Heart right ventricle (tissue), 16 donors: ENCODE results near the gene SUV39H1. TPM values are rescaled to one million over a fixed set of nuclear protein-coding genes. Genes with fewer than 3 reads are reported as not detected.
"Not testable (repeated sequence)": the region's sequence is repeated elsewhere in the genome, so short reads cannot be mapped to it uniquely, and the experiment has no call there.

Source experiments
- ATAC-seq, 8 donors: fragments of 200-7000 bp; cut with Tn5 transposase; one replicate each; pipeline ENCODE4 v1.9.1; 2020; ENCODE audit warnings: mild to moderate bottlenecking in 8 of 8, moderate library complexity in 8 of 8, moderate number of reproducible peaks in 1 of 8
- DNase-seq, 2 donors: peaks; one replicate each; pipeline ENCODE4 v3.0.0-alpha.2; 2020
- H3K27ac ChIP-seq, 10 donors: fragments of 200-600 bp; sonication (generic) in 2 of 10; one replicate each; pipeline versions ENCODE4 v1.5.0 to v1.8.0; 2020 to 2022; ENCODE audit warnings: mild to moderate bottlenecking in 3 of 10
- H3K27me3 ChIP-seq, 7 donors: fragments of 200-600 bp; one replicate each; pipeline ENCODE4 v1.8.0; 2021 to 2022; ENCODE audit warnings: mild to moderate bottlenecking in 2 of 7
- H3K36me3 ChIP-seq, 9 donors: fragments of 200-600 bp; sonication (generic) in 1 of 9; one replicate each; pipeline versions ENCODE4 v1.5.0 to v1.8.0; 2020 to 2022; ENCODE audit warnings: mild to moderate bottlenecking in 2 of 9
- H3K4me1 ChIP-seq, 9 donors: fragments of 200-600 bp; sonication (generic) in 1 of 9; one replicate each; pipeline versions ENCODE4 v1.5.0 to v1.8.0; 2020 to 2022; ENCODE audit warnings: mild to moderate bottlenecking in 4 of 9
- H3K4me3 ChIP-seq, 10 donors: fragments of 200-600 bp; sonication (generic) in 2 of 10; one replicate each; pipeline versions ENCODE4 v1.5.0 to v1.8.0; 2020 to 2022; ENCODE audit warnings: mild to moderate bottlenecking in 7 of 10, moderate library complexity in 2 of 10
- H3K9me3 ChIP-seq, 11 donors: fragments of 200-600 bp in 10 of 11; sonication (generic) in 2 of 11; one replicate each; pipeline versions ENCODE4 v1.5.0 to v1.8.0; 2013 to 2022; ENCODE audit warnings: mild to moderate bottlenecking in 2 of 11, control low read depth in 1 of 11, moderate library complexity in 1 of 11
- CTCF ChIP-seq, 9 donors: fragments of 200-600 bp; sonication (generic) in 2 of 9; IDR thresholded peaks; one replicate each; pipeline versions ENCODE4 v1.5.0 to v1.8.0; 2021 to 2022; ENCODE audit warnings: antibody characterized with exemption in 9 of 9, mild to moderate bottlenecking in 5 of 9, moderate library complexity in 1 of 9
- WGBS, 2 donors: extraction: QIAGEN DNeasy Blood & Tissue Kit; methylation state at CpG; one replicate each; pipeline ENCODE4 v1.1.7; 2013; ENCODE audit warnings: inconsistent platforms in 1 of 2; 5-methylcytosine and 5-hydroxymethylcytosine counted together
- intact Hi-C, 10 donors: fragments of 100-400 bp; cut with DNase I; formaldehyde crosslinking; loops; one replicate each; pipeline versions ENCODE4 v1.11.1 to v1.14.2; 2022
- long read RNA-seq, 3 donors: library from polyadenylated mRNA; unstranded; transcript quantifications; one replicate each; pipeline ENCODE4 v2.0.0, GENCODE V29; 2020 to 2021
- polyA plus RNA-seq, 2 donors: library from polyadenylated mRNA; stranded (reverse); fragments of 200-250 nt; gene quantifications; one replicate each; pipeline ENCODE4 v1.2.3, GENCODE V29; 2013
- total RNA-seq, 10 donors: library from RNA; stranded (reverse); fragmentation: NEBNext Ultra II Directional in 3 of 10; extraction: Animal tissue kit (Norgen Biotek cat#: 25700) in 3 of 10; gene quantifications; one replicate each; pipeline versions ENCODE4 v1.2.1 to v1.2.4, GENCODE V29; 2021 to 2023
- donor health status: Arrhythmogenic right ventricular cardiomyopathy.
- donor health status: ischemic (EF 13 %, LVEDD 7.1; RV severe dilation, severe dysfunction).
- donor health status: healthy with polysubstance abuse.
- donor health status: DM: no; HTN: yes; CAD: no.
- donor health status: DM: no; HTN: no; CAD: no.
- donor health status: ischemic (EF 25% LVEDD 6.9; RV normal size, moderate dysfunction).
- donor health status: ischemic (EF 25% LVEDD 5.7; RV mildly dilated, moderate dysfunction).
- donor health status: healthy.
- donor health status: DM: yes; HTN: yes; CAD: no.
- donor health status: Ischemic cardiomyopathy.
- donor health status: ischemic (EF 35%, LVEDD 5.7; RV mildly dilated, moderate dysfunction).
- donor health status: nonischemic (EF 11% LVEDD 7.7; RV severe dilation, severe dysfunction).
- donor health status: DM: yes; HTN: yes; CAD: no.
- donor health status: PGD.
- donor health status: ischemic (EF 29% LVEDD 5.4; RV normal size, mild dysfunction).
- donor health status: nonischemic (EF 23%, LVEDD 6.1; RV moderate dilation, normal function).

SUV39H1 gene
- total RNA-seq: 1 to 10 TPM; 2.2 to 5.6 (median 3.1) TPM
- polyA plus RNA-seq: 1 to 10 TPM; 1.4 to 4.6 TPM
- long read RNA-seq, donor 1, partial matches to known transcripts: 2 of 3 reads
- long read RNA-seq, donor 1, other reads (novel, unspliced or antisense): 0 of 3 reads
- long read RNA-seq, donor 2, partial matches to known transcripts: 4 of 7 reads
- long read RNA-seq, donor 2, other reads (novel, unspliced or antisense): 0 of 7 reads
- long read RNA-seq, donor 3, partial matches to known transcripts: 11 of 12 reads
- long read RNA-seq, donor 3, other reads (novel, unspliced or antisense): 0 of 12 reads

- peaks cover 0 to 17% (median 4%) of the 10 kb centered on the region in 9 donors for H3K4me1 ChIP-seq
- intact Hi-C loops: loop anchor here in 5 of 10 donors (2.0 to 10.0 kb wide), 5 partner anchors 41 to 108 kb away; partner anchors contain the start of gene HDAC6 (in 3 of the 5)
- DNase-seq (peak; percentile 86 to 88), ATAC-seq (peak; percentile 96 to 99 (median 98))
- 0% methylated on average over 48 to 64 of the region's 66 CpGs for WGBS, 2 donors
- peaks cover 0 to 10% (median 0%) of the 10 kb centered on the region in 7 donors for H3K27me3 ChIP-seq
- no peak for TF ChIP-seq CTCF (IDR thresholded peaks at IDR 0.05)
- H3K27ac ChIP-seq: peak within 1 kb of the TSS; percentile 56 to 92 (median 86)
- peak within 1 kb of the TSS; percentile 38 to 67 (median 62) for H3K4me3 ChIP-seq
- H3K9me3 ChIP-seq: no peaks in the 10 kb centered on the region
- peaks cover 0 to 20% (median 0%) of the 10 kb centered on the region in 9 donors for H3K36me3 ChIP-seq
Observed at GRCh38 chrX:48696301-48696908, at the start of gene SUV39H1. Gene SUV39H1, plus strand, starts transcription at chrX:48696734. Its CDS starts 51 bp downstream, at chrX:48696785.

GRCh38 chrX:48648336-48648751 is 48.2 kb upstream of the SUV39H1 start:
- peaks cover 0 to 5% (median 0%) of the 10 kb centered on the region in 9 donors for H3K4me1 ChIP-seq
- no peaks in the 10 kb centered on the region for H3K36me3 ChIP-seq
- peaks cover 0 to 7% (median 0%) of the 10 kb centered on the region in 7 donors for H3K27me3 ChIP-seq
- ATAC-seq (peak in 7 of 8 donors; percentile 43 to 80 (median 74)), DNase-seq (peak; percentile 10 to 25)
- H3K9me3 ChIP-seq: no peaks in the 10 kb centered on the region
- intact Hi-C loops: loop anchor here in 3 of 10 donors (5.0 to 10.0 kb wide), 3 partner anchors 246 to 299 kb away; partner anchors contain the start of genes PIM2 (in 2 of the 3), SLC35A2 (in 2 of the 3), PQBP1 (in 1 of the 3) and TIMM17B (in 1 of the 3)
- 8% methylated on average over 6 of the region's 6 CpGs for WGBS, 2 donors
- H3K27ac ChIP-seq: peak overlapping the region in 2 of 10 donors; percentile 21 to 47
- no peak overlapping the region for H3K4me3 ChIP-seq
- peak in 7 of 9 donors; percentile 23 to 57 (median 50) for TF ChIP-seq CTCF (IDR thresholded peaks at IDR 0.05)

- H3K9me3 ChIP-seq: no peaks in the 10 kb centered on the region
- intact Hi-C loops: loop anchor here in 3 of 10 donors (5.0 to 10.0 kb wide), 3 partner anchors 246 to 298 kb away; partner anchors contain the start of genes PIM2 (in 2 of the 3), SLC35A2 (in 2 of the 3), PQBP1 (in 1 of the 3) and TIMM17B (in 1 of the 3)
- ATAC-seq: no peak
- no peak overlapping the region for H3K4me3 ChIP-seq
- H3K36me3 ChIP-seq: no peaks in the 10 kb centered on the region
- TF ChIP-seq CTCF (IDR thresholded peaks at IDR 0.05): no peak
- H3K27ac ChIP-seq: no peak overlapping the region
- WGBS, 2 donors: 85 to 89% methylated on average over 3 of the region's 3 CpGs
- H3K27me3 ChIP-seq: peaks cover 0 to 12% (median 0%) of the 10 kb centered on the region in 7 donors
- H3K4me1 ChIP-seq: peaks cover 0 to 5% (median 0%) of the 10 kb centered on the region in 9 donors
- no peak for DNase-seq
Observed at GRCh38 chrX:48649102-48649501, 47.4 kb upstream of the SUV39H1 start.

- DNase-seq, H3K36me3 ChIP-seq, H3K4me1 ChIP-seq, ATAC-seq, H3K4me3 ChIP-seq, intact Hi-C loops, H3K9me3 ChIP-seq, H3K27ac ChIP-seq: not testable (repeated sequence)
- H3K27me3 ChIP-seq: peaks cover 0 to 18% (median 0%) of the 10 kb centered on the region in 7 donors
- WGBS, 2 donors: 50 to 70% methylated on average over 5 of the region's 5 CpGs
Observed at GRCh38 chrX:48652055-48652579, 44.4 kb upstream of the SUV39H1 start.

- not testable (repeated sequence) for H3K9me3 ChIP-seq, H3K4me3 ChIP-seq, ATAC-seq, DNase-seq, H3K27ac ChIP-seq, H3K4me1 ChIP-seq, H3K36me3 ChIP-seq
- H3K27me3 ChIP-seq: peaks cover 0 to 18% (median 0%) of the 10 kb centered on the region in 7 donors
- WGBS, 2 donors: 55 to 57% methylated on average over 19 of the region's 19 CpGs
- intact Hi-C loops: loop anchor here in 1 of 10 donors (5.0 kb wide), 1 partner anchor 1467 kb away; no protein-coding TSS in a partner anchor
Observed at GRCh38 chrX:48654746-48655145, 41.8 kb upstream of the SUV39H1 start.

- WGBS, 2 donors: 92 to 94% methylated on average over 16 to 29 of the region's 34 CpGs
Observed at GRCh38 chrX:48659686-48660085, 36.8 kb upstream of the SUV39H1 start.

More at GRCh38 chrX:48659686-48660085, 36.8 kb upstream of the SUV39H1 start:
- DNase-seq, ATAC-seq, H3K4me3 ChIP-seq, H3K36me3 ChIP-seq, H3K4me1 ChIP-seq, H3K27me3 ChIP-seq, H3K27ac ChIP-seq, H3K9me3 ChIP-seq: not testable (repeated sequence)
- intact Hi-C loops: loop anchor here in 1 of 10 donors (5.0 kb wide), 1 partner anchor 1472 kb away; no protein-coding TSS in a partner anchor
